HepG2 (cell line): ENCODE data around the gene TUT4. TPM values are rescaled to one million over a fixed set of nuclear protein-coding genes. Genes with fewer than 3 reads are reported as not detected.

Source experiments
- ATAC-seq: fragments of 200-7000 bp; cut with Tn5 transposase; 3 replicates; pipeline ENCODE4 v1.9.1; 2020; ENCODE audit warnings: mild to moderate bottlenecking, moderate library complexity
- BruUV-seq: library from RNA; stranded (reverse); fragments of 400-500 nt; replicated peaks from 2 replicates; lab custom pipeline; 2021; lab: Mats Ljungman, UMichigan
- CTCF ChIA-PET: fragments of 300-600 bp; formaldehyde crosslinking; extraction: SDS; loops from one replicate; lab custom pipeline; 2021; ENCODE audit warnings: low total read pairs, inconsistent platforms, low intra/inter-chr PET ratio; lab: Yijun Ruan, JAX
- POLR2A ChIA-PET: fragments of 350-600 bp; sonication (Branson Sonifier 250); formaldehyde crosslinking; loops from one replicate; lab custom pipeline; 2020; ENCODE audit warnings: antibody characterized with exemption, inconsistent platforms; lab: Yijun Ruan, JAX
- DNase-seq: peaks from one replicate; pipeline ENCODE4 v3.0.0-alpha.2; 2015; ENCODE audit warnings: low spot score
- FAIRE-seq: peaks from 3 replicates; lab custom pipeline; 2011; peaks lifted over from hg19 to GRCh38; lab: Jason Lieb, UNC
- H2AFZ ChIP-seq: one replicate; pipeline ENCODE4 v1.6.1; 2011; ENCODE audit warnings: low read length, inconsistent platforms
- H3K27ac ChIP-seq: fragments of 300-600 bp; 3 replicates; pipeline ENCODE4 v1.8.0; 2011; ENCODE audit warnings: mixed run types, mild to moderate bottlenecking, mixed read lengths, low read length, inconsistent platforms; ENCODE audit not compliant: insufficient read depth; ENCODE audit errors: extremely low read length
- H3K27me3 ChIP-seq, 2 experiments: fragments of 200-600 bp in 1 of 2; 2 replicates in 1 of 2; 3 replicates in 1 of 2; pipeline versions ENCODE4 v1.6.0 to v1.8.0; 2011; ENCODE audit warnings: low read length in 2 of 2, mild to moderate bottlenecking in 2 of 2, moderate library complexity in 2 of 2, inconsistent platforms in 1 of 2; ENCODE audit not compliant: insufficient read depth in 2 of 2, control insufficient read depth in 1 of 2
- H3K36me3 ChIP-seq, 2 experiments: fragments of 200-600 bp in 1 of 2; replicated peaks in 1 of 2; 2 replicates in 1 of 2; 3 replicates in 1 of 2; pipeline versions ENCODE4 v1.5.1 to v1.8.0; 2011; ENCODE audit warnings: low read length in 2 of 2, inconsistent platforms in 1 of 2; ENCODE audit not compliant: insufficient read depth in 2 of 2, control insufficient read depth in 1 of 2
- H3K4me1 ChIP-seq: 2 replicates; pipeline ENCODE4 v1.5.1; 2012; ENCODE audit warnings: low read length, inconsistent platforms; ENCODE audit not compliant: insufficient read depth
- H3K4me2 ChIP-seq: 2 replicates; pipeline ENCODE4 v1.6.0; 2011; ENCODE audit warnings: low read depth, low read length, inconsistent platforms
- H3K4me3 ChIP-seq, 3 experiments: fragments of 200-600 bp in 1 of 3; sonication (generic), shearing (Covaris generic) in 1 of 3; replicated peaks in 1 of 3; 2 replicates each; pipeline ENCODE4 v1.5.1; 2011 to 2016; ENCODE audit warnings: low read length in 3 of 3, inconsistent platforms in 2 of 3, low read depth in 2 of 3, mild to moderate bottlenecking in 2 of 3, control low read depth in 1 of 3, mixed read lengths in 1 of 3; ENCODE audit not compliant: insufficient read depth in 1 of 3
- H3K79me2 ChIP-seq: one replicate; pipeline ENCODE4 v1.6.1; 2011; ENCODE audit warnings: low read length, inconsistent platforms; ENCODE audit not compliant: insufficient read depth
- H3K9ac ChIP-seq: 2 replicates; pipeline ENCODE4 v1.6.0; 2011; ENCODE audit warnings: mild to moderate bottlenecking, low read depth, low read length, inconsistent platforms; ENCODE audit not compliant: insufficient read depth
- H3K9me3 ChIP-seq: 2 replicates; pipeline ENCODE4 v1.5.1; 2012; ENCODE audit warnings: mild to moderate bottlenecking, low read length
- H4K20me1 ChIP-seq: 2 replicates; pipeline ENCODE4 v1.6.0; 2011; ENCODE audit warnings: inconsistent platforms, mild to moderate bottlenecking, low read length, moderate library complexity; ENCODE audit not compliant: insufficient read depth
- ATF7 ChIP-seq, 2 experiments: fragments of 450-650 bp in 1 of 2; sonication (generic) in 1 of 2; formaldehyde crosslinking in 1 of 2; IDR thresholded peaks; 2 replicates each; pipeline versions ENCODE4 v1.4.0 to v1.6.1; 2016 to 2020; ENCODE audit warnings: antibody characterized with exemption in 1 of 2, mild to moderate bottlenecking in 1 of 2, missing genetic modification reagents in 1 of 2
- CREB1 ChIP-seq, 2 experiments: fragments of 450-650 bp in 1 of 2; IDR thresholded peaks; 2 replicates each; pipeline ENCODE4 v1.6.1; 2016 to 2017; ENCODE audit warnings: control low read depth in 1 of 2, mild to moderate bottlenecking in 1 of 2, missing compliant biosample characterization in 1 of 2, missing genetic modification characterization in 1 of 2
- EEA1 ChIP-seq: sonication (generic); formaldehyde crosslinking; IDR thresholded peaks from 2 replicates; pipeline ENCODE4 v1.5.1; 2020; ENCODE audit warnings: mild to moderate bottlenecking, missing genetic modification reagents, borderline replicate concordance
- NFYB ChIP-seq: sonication (generic); formaldehyde crosslinking; IDR thresholded peaks from 2 replicates; pipeline ENCODE4 v1.4.0; 2020; ENCODE audit warnings: missing genetic modification reagents
- NFYC ChIP-seq: IDR thresholded peaks from 2 replicates; pipeline ENCODE4 v1.6.1; 2016; ENCODE audit warnings: missing genetic modification reagents, missing compliant biosample characterization
- RFX5 ChIP-seq: IDR thresholded peaks from 2 replicates; pipeline ENCODE4 v1.6.1; 2011; ENCODE audit warnings: low read depth, low read length, improper control_type of control experiment
- SCMH1 ChIP-seq: sonication (generic); formaldehyde crosslinking; IDR thresholded peaks from 2 replicates; pipeline ENCODE4 v1.9.0; 2021; ENCODE audit warnings: missing genetic modification reagents, mild to moderate bottlenecking, borderline replicate concordance
- U2AF2 ChIP-seq: fragments of 200-400 bp; formaldehyde crosslinking; IDR thresholded peaks from 2 replicates; pipeline ENCODE4 v1.6.1; 2017; ENCODE audit warnings: low read depth, mild to moderate bottlenecking, low read length
- WGBS: methylation state at CpG from one replicate; pipeline ENCODE4 v1.1.6; 2017; ENCODE audit warnings: low lambda C conversion rate; 5-methylcytosine and 5-hydroxymethylcytosine counted together
- in situ Hi-C: cut with HindIII; loops from 2 replicates; pipeline ENCODE4 v1.10.0; 2017; ENCODE audit warnings: low pct_unique_long_range_greater_than_20kb; ENCODE audit not compliant: extremely low pct_ligation_motif_present
- intact Hi-C: fragments of 100-400 bp; cut with micrococcal nuclease; formaldehyde crosslinking; loops from one replicate; pipeline ENCODE4 v1.10.0; 2022; ENCODE audit not compliant: unreplicated experiment
- polyA plus RNA-seq, 8 experiments: library from polyadenylated mRNA; depleted of rRNA in 3 of 8; stranded (reverse) in 7 of 8; unstranded in 1 of 8; fragments of >200 nt; fragmentation: Illumina TruSeq in 4 of 8; extraction: Trizol in 4 of 8; gene quantifications; 2 replicates each; pipeline versions ENCODE4 v1.2.1 to v1.2.3, GENCODE V29; 2011 to 2016; ENCODE audit warnings: low read depth in 4 of 8, missing spikeins in 1 of 8, mixed read lengths in 1 of 8; ENCODE audit not compliant: insufficient read depth in 1 of 8
- total RNA-seq, 5 experiments: library from RNA; depleted of rRNA; stranded (reverse); fragments of >200 nt; fragmentation: Illumina TruSeq; extraction: Trizol; gene quantifications; 2 replicates each; pipeline ENCODE4 v1.2.3, GENCODE V29; 2016; ENCODE audit warnings: low read depth in 1 of 5

Gene TUT4
- total and polyA plus RNA-seq, 2 of the 13 experiments (the other 11 are each of a cell fraction or from before 2014, with no cell fraction given), result 44.7 to 53.5 TPM

DNA sequence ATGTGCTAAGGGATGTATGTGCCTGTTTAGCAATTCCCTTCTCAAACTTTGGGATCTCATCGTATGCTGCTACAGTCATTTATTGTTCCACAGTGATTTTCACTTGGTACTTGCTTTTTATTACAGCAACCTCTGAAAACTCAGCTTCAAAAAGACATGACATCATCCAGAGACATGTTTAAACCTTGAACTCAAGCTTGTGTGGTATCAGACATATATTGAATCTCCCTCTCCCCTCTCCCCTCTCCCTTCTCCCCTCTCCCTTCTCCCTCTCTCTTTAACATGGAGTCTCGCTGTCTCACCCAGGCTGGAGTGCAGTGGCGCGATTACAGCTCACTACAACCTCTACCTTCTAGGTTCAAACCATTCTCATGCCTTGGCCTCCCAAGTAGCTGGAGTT is 19.5 kb upstream of the TUT4 start:
- Histone ChIP-seq H3K4me2 (peak overlapping the region; percentile 34), H2AFZ (no peak overlapping the region), H3K79me2 (no peaks in the 10 kb centered on the region), H3K9me3 (no peaks in the 10 kb centered on the region), H3K4me3 (no peak overlapping the region; a peak in 1 of 6 replicates), H4K20me1 (no peaks in the 10 kb centered on the region), H3K27me3 (no peaks in the 10 kb centered on the region; a peak in 1 of 5 replicates), H3K9ac (no peak overlapping the region), H3K4me1 (peaks cover 10% of the 10 kb centered on the region), H3K36me3 (no peaks in the 10 kb centered on the region)
- ChIA-PET CTCF (no interaction called here), POLR2A (interaction anchor here (1.3 kb wide), 1 partner anchor 19 kb away, joined by 4 read pairs; the partner anchor contains the start of gene TUT4)
- no TSS peak for BruUV-seq
- in situ Hi-C loops, result no loop called here
- ATAC-seq, result no peak
- WGBS, result 74% methylated on average over 4 of the region's 4 CpGs
- DNase-seq, result no peak
- no peak for FAIRE-seq
- peak; percentile 64 for TF ChIP-seq ATF7 (IDR thresholded peaks at IDR 0.05)
- no peak for TF ChIP-seq ATF7 (CRISPR knock-in tag; IDR thresholded peaks at IDR 0.05)
- no peak for TF ChIP-seq EEA1 (CRISPR knock-in tag)
- TF ChIP-seq, all 625 proteins: peak for 1
- intact Hi-C loops, result no loop called here
- H3K27ac ChIP-seq, result no peak overlapping the region

DNA sequence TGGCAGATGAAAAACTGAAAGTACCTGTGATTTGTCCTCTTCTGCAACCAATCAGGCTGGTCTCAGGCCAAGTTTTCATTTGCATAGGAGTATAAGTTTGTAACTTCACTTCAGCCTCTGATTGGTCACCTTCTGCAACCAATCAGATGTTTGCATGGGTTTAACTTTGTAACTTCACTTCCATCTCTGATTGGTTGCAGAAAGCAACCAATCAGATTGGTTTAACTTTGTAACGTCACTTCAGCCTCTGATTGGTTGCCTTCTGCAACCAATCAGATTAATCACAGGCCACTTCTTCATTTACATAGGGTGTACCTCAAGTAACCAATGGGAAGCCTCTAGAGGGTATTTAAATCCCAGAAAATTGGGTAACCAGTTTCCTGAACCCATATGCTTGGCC is 18.9 kb upstream of the TUT4 start:
- TF ChIP-seq CREB1 (IDR thresholded peaks at IDR 0.05) (peak; percentile 47; the same call in 1 of the 2 replicates), CREB1 (CRISPR knock-in tag; IDR thresholded peaks at IDR 0.05) (peak; percentile 69), SCMH1 (CRISPR knock-in tag) (no peak), U2AF2 (no peak), NFYC (CRISPR knock-in tag) (peak; percentile 88), RFX5 (peak; percentile 82), NFYB (CRISPR knock-in tag) (peak; percentile 80)
- Histone ChIP-seq H3K4me2 (peak overlapping the region; percentile 34), H2AFZ (no peak overlapping the region), H3K9ac (no peak overlapping the region), H3K36me3 (no peaks in the 10 kb centered on the region), H3K4me1 (peaks cover 10% of the 10 kb centered on the region), H3K79me2 (no peaks in the 10 kb centered on the region), H3K9me3 (no peaks in the 10 kb centered on the region), H3K4me3 (no peak overlapping the region; a peak in 1 of 6 replicates), H3K27ac (no peak overlapping the region), H3K27me3 (no peaks in the 10 kb centered on the region; a peak in 1 of 5 replicates), H4K20me1 (no peaks in the 10 kb centered on the region)
- POLR2A ChIA-PET, result no interaction called here
- in situ Hi-C loops (no loop called here), intact Hi-C loops (no loop called here)
- no TSS peak for BruUV-seq
- FAIRE-seq, result peak; percentile 55
- DNase-seq, result peak; percentile 69
- peak; percentile 80 for ATAC-seq
- WGBS, result 8% methylated on average over 1 of the region's 1 CpG
- CTCF ChIA-PET, result no interaction called here
